RPMI8226 (cell line): ENCODE data around the gene SLC6A11.

Source experiments
- DNase-seq: peaks from one replicate; pipeline ENCODE4 v3.0.0-alpha.2; 2015

The SLC6A11 gene

DNA sequence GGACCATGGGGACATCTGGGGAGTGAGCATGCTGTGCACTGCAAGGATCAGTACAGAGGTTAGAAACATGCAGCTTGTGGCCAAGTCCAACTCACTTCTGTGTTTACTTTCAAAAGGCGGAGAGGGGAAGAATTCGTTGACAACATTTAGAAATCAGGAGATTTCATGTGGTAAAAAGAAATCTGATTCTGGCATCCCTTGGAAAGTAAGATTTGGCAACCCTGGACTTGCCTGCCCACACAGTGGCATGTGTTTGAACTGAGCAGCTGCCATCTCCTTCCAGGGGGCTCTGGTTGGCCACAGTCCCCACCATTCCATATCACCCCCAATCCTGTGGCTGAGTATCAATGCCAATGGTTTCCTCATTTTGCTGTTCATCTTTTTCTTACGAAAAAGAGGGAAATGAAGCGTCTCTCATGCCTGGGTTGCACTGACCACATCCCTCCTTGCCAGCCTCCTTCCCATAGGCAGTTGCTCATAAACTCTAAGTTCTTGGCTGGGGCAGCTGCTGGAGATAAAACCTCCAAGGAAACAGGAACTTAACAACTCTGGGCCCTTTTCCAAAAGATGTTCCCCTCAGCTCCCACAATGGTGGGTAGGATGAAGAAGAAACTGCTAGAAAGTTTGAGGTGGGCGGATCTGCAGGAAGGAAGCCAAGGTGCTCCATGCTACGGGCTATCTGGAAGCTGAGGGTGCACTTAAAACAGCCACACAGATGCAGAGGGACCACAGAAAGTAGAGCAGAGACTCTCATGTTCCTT lies 29.2 kb downstream of the SLC6A11 start:
- DNase-seq: no peak

DNA sequence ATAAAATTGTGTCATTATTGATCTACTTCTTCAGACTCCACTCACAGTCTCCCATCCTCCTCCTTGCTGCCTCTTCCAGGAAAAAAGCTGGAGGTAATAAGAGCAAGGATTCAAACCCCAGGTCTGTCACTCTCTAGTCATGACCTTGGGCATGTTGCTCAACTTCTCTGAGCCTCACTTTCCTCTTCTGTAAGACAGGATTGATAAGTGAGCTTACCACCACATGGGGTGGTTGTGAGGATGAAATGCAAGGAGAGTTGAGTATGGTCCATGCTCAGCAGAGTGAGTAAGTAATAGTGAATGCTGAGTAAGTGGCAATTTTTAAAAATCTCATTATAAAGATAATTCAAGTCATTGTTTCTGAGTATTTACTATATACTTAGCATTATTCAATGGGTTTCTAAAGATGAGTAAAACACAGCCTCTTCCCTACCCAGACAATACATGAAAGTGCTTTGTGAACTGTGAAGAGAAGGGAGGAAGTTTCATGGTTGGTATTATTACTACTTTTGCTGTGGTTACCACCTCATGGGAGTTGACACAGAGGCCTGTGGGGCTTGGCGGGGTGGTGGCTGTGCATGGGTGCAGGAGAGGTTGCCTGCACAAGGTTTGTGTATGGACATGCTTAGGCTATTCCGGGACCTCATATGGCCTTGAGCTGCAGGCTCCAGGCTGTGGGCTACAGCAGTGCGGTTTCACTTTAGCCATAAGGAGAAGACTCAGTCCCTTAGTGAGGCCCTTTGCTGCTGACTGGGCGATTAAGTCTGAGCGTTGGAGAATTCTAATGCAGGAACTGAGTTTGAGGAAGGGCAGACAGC lies 30.0 kb downstream of the SLC6A11 start:
- no peak for DNase-seq

- no peak for DNase-seq
Observed at GRCh38 chr3:10846657-10846975, 30.6 kb downstream of the SLC6A11 start.

GRCh38 chr3:10848261-10848660 lies 32.2 kb downstream of the SLC6A11 start:
- DNase-seq: no peak

DNA sequence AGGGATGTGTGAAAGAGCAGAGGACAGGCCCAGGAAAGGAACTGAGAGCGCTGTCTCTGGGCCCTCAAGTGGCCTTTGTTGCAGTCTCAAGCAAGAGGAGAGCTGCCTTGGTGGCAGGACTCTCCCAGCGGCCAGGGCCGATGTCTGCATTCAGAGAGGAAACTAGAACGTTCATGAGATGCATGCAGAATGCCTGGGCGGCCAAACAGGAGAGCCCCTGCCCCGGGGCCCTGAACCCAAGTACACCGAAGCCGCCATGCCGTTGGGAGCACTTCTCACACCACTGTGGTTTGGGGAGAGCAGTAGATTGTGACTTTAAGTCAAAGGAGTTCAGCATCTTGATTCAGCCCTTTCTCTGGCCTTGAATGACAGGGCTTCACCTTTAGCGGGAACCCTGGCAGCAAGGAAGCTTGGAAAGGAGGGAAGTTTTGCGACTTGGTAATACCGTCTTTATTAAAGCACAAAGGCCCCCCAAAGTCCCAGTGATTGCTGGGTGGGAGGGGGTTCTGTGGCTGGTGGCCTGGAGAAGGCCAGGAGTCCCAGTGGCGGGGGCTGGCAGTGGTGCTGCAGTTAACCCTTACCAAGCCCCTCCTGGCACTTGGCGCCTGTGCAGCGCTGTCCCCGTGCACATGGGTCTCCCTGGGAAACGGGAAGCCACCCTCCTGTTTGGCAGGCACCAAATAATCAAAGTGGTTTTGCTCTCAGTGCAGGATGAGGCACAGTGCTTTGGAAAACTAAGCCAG lies 36.2 kb downstream of the SLC6A11 start:
- no peak for DNase-seq

- DNase-seq: no peak
Observed at GRCh38 chr3:10855083-10855870, 39.2 kb downstream of the SLC6A11 start.

- DNase-seq: peak; percentile 11
Observed at GRCh38 chr3:10855871-10856662, 40.0 kb downstream of the SLC6A11 start.

DNA sequence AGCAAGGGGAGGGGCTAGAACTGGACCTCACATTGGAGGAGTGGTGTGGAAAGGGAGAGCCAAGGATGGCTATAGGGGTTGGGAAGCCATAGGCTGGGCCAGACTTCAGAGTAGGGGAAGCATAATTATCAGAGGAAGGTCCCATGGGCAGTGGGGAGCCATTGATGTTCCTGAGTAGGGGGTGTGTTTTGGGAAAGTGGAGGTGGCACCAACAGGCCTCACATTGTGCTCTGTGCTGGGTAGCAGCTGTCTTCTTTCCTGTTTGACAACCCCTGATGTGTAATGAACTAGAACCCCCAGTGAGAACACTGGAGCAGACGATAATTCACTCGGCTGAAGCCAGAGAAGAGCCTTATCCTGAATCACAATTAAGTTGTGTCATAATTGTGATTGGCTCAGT lies 41.2 kb downstream of the SLC6A11 start:
- no peak for DNase-seq

DNA sequence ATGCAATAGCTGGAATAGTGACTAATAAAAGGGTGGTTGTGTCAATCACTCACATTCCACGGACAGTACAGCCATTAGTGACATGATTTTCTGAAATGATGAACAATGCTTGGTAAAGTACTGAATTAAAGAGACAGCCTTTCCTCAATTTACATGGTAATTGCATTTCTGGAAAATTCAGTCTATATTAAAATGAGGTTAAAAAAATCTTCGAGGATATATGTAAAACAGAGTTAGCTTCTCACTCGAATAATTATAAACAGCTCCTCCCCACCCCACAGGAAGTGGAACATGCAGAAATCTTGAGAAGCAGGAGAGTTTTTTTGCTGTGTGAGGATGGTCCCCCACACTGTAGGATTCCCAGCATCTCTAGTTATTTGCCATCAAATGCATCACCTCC lies 42.1 kb downstream of the SLC6A11 start:
- DNase-seq: no peak

GRCh38 chr3:10867384-10867783 lies 51.4 kb downstream of the SLC6A11 start:
- DNase-seq: peak; percentile 26

DNA sequence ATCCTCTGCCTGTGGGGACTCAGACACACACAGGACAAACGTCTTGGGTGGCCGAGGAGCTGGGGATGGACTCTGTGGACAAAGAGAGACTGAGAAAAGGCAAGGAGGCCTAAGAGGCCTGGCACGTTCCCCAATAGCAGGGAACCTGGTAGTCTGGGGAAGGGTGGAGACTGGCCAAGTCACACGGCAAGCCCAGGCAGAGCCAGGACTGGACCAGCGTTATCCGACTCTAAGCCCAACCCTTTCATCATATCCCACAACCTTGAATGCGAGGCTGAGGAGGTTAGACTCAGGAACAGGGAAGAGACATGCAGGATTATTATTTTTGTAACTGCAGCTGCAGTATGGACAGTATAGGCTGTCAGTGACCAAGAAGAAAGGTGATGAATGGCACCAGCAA lies 53.4 kb downstream of the SLC6A11 start:
- no peak for DNase-seq

- no peak for DNase-seq
Observed at GRCh38 chr3:10870296-10870695, 54.3 kb downstream of the SLC6A11 start.

GRCh38 chr3:10873415-10873814 lies 57.4 kb downstream of the SLC6A11 start:
- no peak for DNase-seq

GRCh38 chr3:10875914-10876313 lies 59.9 kb downstream of the SLC6A11 start:
- DNase-seq: no peak

- no peak for DNase-seq
Observed at GRCh38 chr3:10876661-10877060, 60.6 kb downstream of the SLC6A11 start.

- no peak for DNase-seq
Observed at GRCh38 chr3:10882851-10883250, 66.8 kb downstream of the SLC6A11 start.

GRCh38 chr3:10883478-10884234 lies 67.6 kb downstream of the SLC6A11 start:
- DNase-seq: peak; percentile 42

DNA sequence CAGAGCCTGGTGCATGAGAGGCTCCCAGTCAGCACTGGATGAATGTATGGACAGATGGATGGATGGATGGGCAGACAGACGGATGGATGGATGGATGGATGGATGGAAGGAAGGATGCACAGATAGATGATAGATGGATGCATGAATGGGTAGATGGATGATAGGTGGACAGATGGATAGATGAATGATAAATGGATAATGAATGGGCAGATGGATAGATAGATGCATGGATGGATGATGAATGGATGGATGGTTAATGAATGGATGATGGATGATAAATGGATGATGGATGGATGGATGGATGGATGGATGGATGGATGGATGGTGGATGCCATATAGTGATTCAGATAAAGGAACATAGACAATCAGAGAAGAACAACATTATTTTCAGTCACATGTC lies 71.0 kb downstream of the SLC6A11 start:
- no peak for DNase-seq

DNA sequence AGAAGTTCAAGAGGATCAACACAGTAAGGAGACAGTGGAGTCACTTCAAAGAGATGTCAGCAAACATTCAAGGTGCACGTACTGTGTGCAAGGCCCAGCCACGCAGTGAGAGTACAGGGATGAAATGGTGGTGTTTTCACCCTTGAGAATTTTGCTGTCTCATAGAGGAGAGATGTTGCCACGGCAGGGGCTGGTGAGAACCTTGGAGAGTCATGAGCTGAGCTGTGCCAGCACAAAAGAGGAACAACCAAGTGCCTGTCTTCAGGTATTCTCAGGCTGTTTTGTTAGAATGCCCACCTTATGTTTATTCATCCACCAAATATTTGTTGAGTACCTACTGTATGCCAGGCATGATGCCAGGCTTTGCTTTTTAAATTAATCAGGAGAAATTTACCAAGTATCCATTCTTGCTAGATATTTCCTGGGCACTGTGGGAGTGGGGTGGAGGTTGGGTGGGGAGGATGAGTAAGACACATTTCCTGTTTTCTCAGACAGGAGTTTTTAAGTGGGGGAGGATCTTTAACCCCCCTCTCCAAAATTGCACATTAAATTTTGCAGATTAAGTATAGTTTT lies 72.6 kb downstream of the SLC6A11 start:
- no peak for DNase-seq

GRCh38 chr3:10889206-10889960 lies 73.4 kb downstream of the SLC6A11 start:
- DNase-seq: no peak
